Astrocyte (in vitro differentiated cells and primary cell): ENCODE results near the gene PPP6R2.

Experiments used
- EZH2 ChIP-seq: IDR thresholded peaks from 2 replicates; pipeline ENCODE4 v1.6.1; 2012; ENCODE audit warnings: mild to moderate bottlenecking, low read length, inconsistent platforms; ENCODE audit not compliant: insufficient read depth
- TF ChIP-seq, protein P1 (sequence below): IDR thresholded peaks from 2 replicates; pipeline ENCODE4 v1.5.1; 2011; ENCODE audit warnings: low read depth, mild to moderate bottlenecking, inconsistent platforms, low read length, moderate library complexity; ENCODE audit not compliant: insufficient read depth

DNA sequence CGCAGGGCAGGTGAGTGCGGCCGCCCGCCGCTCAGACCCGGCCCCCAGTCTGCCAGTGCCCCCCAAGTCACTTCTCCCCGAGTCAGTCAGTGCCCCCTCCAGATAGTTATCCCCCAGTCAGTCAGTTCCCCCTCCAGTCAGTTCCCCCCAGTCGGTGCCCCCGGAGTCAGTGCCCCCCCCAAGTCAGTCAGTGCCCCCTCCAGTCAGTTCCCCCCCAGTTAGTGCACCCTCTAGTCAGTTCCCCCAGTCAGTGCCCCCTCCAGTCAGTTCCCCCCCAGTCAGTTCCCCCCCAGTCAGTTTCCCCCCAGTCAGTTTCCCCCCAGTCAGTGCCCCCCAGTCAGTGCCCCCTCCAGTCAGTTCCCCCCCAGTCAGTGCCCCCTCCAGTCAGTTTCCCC lies 411 bp downstream of the PPP6R2 start:
- TF ChIP-seq, protein P1, sequence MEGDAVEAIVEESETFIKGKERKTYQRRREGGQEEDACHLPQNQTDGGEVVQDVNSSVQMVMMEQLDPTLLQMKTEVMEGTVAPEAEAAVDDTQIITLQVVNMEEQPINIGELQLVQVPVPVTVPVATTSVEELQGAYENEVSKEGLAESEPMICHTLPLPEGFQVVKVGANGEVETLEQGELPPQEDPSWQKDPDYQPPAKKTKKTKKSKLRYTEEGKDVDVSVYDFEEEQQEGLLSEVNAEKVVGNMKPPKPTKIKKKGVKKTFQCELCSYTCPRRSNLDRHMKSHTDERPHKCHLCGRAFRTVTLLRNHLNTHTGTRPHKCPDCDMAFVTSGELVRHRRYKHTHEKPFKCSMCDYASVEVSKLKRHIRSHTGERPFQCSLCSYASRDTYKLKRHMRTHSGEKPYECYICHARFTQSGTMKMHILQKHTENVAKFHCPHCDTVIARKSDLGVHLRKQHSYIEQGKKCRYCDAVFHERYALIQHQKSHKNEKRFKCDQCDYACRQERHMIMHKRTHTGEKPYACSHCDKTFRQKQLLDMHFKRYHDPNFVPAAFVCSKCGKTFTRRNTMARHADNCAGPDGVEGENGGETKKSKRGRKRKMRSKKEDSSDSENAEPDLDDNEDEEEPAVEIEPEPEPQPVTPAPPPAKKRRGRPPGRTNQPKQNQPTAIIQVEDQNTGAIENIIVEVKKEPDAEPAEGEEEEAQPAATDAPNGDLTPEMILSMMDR = no peak
- no peak for TF ChIP-seq EZH2
